GM18517 (cell line): ENCODE measurements around the gene ZNF277.
"Not testable (repeated sequence)": the region's sequence is repeated elsewhere in the genome, so short reads cannot be mapped to it uniquely, and the experiment has no call there.

Experiments
- ATAC-seq: cut with Tn5 transposase; IDR thresholded peaks from one replicate; pipeline ENCODE4 v1.9.1; 2021; ENCODE audit warnings: mild to moderate bottlenecking, moderate library complexity; ENCODE audit not compliant: unreplicated experiment

The ZNF277 gene

GRCh38 chr7:112286250-112287086 is 80.0 kb downstream of the ZNF277 start:
- peak; percentile 54 for ATAC-seq

DNA sequence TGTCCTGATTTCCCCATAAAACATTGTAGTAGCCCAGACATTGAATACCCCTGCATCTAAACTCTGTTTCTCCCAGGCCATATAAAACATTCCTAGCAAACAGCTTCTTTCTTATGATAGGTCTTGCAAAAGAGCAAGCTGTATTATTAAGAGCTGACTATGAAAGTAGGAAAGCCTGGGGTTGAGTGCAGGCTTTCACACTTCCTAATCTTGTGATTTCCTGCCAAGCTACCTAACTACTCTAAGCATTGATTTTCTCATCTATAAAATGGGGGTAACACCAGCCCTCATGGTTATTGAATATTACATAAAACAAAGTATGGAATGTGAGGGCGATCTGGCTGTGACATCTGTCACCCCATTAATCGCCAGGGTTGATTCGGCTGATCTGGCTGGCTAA is 81.8 kb downstream of the ZNF277 start:
- ATAC-seq = no peak

- no peak for ATAC-seq
Observed at GRCh38 chr7:112290065-112290464, 83.6 kb downstream of the ZNF277 start.

GRCh38 chr7:112292162-112292561 is 85.7 kb downstream of the ZNF277 start:
- no peak for ATAC-seq

GRCh38 chr7:112293416-112293815 is 86.9 kb downstream of the ZNF277 start:
- no peak for ATAC-seq

DNA sequence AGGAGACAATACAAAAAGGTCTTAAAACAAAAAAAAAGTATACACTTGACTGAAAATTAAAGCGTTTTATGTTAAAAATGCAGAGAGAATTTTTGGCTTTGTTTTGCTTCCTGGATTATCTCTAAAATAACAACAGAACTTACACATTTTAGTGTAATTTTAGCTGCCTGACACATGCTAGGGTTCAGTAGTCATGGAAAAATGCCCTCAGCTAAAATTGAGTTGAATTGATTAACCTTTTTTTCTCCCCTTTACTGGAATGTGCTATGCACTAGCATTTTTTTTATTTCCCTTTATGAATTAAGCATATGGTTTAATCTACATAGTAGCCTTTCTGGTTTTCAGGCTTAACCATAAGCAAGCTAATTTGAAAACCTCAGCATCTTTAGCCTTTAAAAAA is 89.9 kb downstream of the ZNF277 start:
- ATAC-seq = no peak

DNA sequence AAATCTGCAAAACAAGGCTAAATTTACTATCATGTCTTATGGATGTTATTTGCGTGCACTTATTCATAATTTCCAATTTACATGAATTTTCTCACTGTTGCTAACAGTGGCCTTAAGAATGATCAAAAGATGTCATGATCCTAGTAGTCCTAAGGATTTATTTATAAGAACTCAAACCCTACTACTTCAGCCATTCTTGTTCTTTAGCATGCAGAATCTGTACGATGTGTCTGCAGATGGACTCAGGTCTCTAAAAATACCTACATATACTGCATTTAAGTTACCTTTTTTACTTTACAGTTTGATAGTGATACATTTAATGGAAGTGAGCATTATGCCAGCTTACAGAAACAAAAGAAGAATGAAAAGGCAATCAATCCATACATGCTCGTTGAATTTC is 91.2 kb downstream of the ZNF277 start:
- ATAC-seq = no peak

GRCh38 chr7:112298543-112299100 is 92.1 kb downstream of the ZNF277 start:
- ATAC-seq = no peak

- ATAC-seq = no peak
Observed at GRCh38 chr7:112300072-112300471, 93.6 kb downstream of the ZNF277 start.

DNA sequence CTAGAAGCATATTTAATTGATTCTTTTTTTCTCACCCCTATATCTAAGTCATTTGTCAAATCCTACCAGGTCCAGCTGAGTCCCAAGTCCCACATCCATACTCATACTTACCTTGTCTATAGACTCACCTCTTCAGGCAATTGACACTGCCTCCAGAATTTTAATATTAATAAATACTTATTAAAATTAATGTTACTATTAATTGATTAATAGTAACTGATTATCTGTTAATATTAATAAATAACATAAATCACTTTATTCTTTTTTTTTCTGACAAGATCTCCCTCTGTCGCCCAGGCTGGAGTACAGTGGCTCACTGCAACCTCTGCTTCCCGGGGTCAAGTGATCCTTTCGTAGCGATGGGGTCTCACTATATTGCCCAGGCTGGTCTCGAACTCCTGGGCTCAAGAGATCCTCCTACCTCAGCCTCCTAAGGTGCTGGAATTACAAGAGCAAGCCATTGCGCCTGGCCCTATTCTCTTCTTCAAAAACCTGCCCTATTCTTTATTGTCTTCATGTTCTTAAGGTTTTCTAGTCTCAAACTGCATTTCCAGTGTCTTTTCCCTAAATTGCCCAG is 94.4 kb downstream of the ZNF277 start:
- ATAC-seq = no peak

GRCh38 chr7:112302566-112302965 is 96.1 kb downstream of the ZNF277 start:
- ATAC-seq = no peak

- ATAC-seq = no peak
Observed at GRCh38 chr7:112306903-112307302, 100.4 kb downstream of the ZNF277 start.

- no peak for ATAC-seq
Observed at GRCh38 chr7:112307506-112307905, 101.0 kb downstream of the ZNF277 start.

- no peak for ATAC-seq
Observed at GRCh38 chr7:112308974-112309373, 102.5 kb downstream of the ZNF277 start.

GRCh38 chr7:112316803-112317202 is 110.3 kb downstream of the ZNF277 start:
- ATAC-seq = not testable (repeated sequence)

DNA sequence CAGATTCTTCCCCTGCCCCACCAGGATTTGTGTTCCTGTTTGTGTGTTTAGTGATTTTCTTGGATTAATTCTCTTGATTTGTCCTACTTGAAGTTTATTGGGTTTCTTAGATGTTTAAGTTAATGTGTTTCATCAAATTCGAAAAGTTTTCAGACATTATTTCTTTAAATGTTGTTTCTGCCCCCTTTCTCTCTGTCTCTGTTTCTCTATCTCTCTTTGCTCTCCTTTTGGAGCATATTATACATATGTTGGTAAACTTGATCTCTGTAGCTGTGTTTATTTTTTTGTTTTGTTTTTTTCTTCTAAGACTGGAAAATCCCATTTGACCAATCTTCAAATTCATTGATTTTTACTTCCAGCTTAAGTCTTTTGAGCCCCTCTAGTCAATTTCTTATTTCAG is 115.6 kb downstream of the ZNF277 start:
- ATAC-seq = no peak

GRCh38 chr7:112327566-112327965 is 121.1 kb downstream of the ZNF277 start:
- no peak for ATAC-seq

DNA sequence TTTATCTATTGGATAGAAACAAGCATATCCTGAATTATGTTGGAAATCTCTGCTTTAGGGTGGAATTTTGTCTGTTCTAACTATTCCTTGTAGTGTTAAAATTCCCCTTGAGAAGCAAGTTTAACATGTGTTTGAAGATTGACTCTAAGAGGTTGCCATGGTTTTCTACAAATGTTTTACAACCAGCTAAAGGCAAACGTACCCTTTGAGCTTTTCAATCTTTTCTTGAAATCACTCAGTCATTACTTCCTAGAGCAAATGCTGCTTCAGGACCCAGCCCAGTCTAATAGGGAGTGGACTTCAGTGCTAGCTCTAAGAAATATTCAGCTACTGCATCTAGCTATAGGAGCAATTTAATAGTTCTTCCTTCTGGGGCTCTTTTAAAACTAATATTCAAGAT is 125.0 kb downstream of the ZNF277 start:
- ATAC-seq = no peak

GRCh38 chr7:112334366-112334765 is 127.9 kb downstream of the ZNF277 start:
- ATAC-seq = no peak

DNA sequence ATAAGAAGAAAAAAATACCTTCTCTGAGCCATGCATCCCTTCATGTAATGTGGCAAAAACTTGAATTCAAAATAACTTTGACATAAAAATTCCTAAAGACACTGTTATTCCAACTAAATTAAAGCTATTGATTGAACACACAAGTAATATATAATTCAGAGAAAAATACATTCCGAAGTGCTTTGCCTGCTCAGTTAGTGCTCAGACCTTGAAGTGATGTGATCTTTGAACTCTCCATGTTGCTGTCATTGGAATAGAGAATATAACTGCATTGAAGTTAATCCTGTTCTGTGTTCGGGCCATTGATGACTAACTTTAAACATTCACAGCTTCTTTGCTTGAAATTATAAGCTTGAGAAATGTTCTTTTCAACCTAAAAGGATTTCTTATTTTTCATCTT is 129.8 kb downstream of the ZNF277 start:
- no peak for ATAC-seq

GRCh38 chr7:112336936-112337576 is 130.6 kb downstream of the ZNF277 start:
- ATAC-seq = no peak

- ATAC-seq = no peak
Observed at GRCh38 chr7:112337892-112338291, 131.4 kb downstream of the ZNF277 start.
